Activated naive CD8-positive, alpha-beta T cell treated with anti-CD3 and anti-CD28 coated beads, Interleukin-2, amount 50 U/mL, for 16 hours (primary cell): Measurements from ENCODE around the gene PSMF1.

ENCODE experiments used
- DNase-seq: peaks from one replicate; pipeline ENCODE4 v3.0.0-alpha.2; 2020; ENCODE audit warnings: low read depth, low spot score

The PSMF1 gene, protein sequence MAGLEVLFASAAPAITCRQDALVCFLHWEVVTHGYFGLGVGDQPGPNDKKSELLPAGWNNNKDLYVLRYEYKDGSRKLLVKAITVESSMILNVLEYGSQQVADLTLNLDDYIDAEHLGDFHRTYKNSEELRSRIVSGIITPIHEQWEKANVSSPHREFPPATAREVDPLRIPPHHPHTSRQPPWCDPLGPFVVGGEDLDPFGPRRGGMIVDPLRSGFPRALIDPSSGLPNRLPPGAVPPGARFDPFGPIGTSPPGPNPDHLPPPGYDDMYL

DNA sequence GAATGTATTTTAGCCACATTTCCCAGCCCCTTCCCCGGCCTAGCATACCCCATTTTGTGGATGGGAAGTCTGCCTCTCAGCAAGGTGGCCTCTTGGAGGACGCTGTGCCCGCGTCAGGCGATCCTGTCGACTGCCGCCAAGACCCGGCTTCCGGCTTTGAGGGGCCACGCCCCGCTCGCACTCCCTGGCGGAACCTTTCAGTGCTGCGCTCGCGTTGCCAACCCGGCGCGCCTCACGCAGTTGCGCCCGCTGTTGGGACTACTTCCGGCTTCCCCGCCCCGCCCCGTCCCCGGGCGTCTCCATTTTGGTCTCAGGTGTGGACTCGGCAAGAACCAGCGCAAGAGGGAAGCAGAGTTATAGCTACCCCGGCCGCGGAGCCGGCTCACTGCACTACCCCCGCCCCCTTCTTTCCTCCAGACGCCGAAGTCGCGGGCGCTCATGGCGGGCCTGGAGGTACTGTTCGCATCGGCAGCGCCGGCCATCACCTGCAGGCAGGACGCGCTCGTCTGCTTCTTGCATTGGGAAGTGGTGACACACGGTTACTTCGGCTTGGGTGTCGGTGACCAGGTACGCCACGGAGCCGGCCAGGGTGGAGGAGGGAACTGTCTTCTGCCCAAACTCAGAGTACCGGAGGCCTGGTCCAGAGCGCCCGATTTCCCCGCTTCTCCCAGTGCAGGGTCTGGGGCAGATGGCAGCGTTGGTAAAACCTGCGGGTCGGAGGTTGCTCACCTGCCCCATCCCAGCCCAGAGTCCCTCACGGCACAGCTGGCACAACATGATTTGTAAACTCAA lies at the start of gene PSMF1:
PSMF1 (plus strand) TSS at position 267 of the 792 bp plus-strand sequence; CDS start at position 439, 172 bp downstream.
- DNase-seq, result peak; percentile 85

- no peak for DNase-seq
Observed at GRCh38 chr20:1072258-1072657, 46.1 kb upstream of the PSMF1 start.

DNA sequence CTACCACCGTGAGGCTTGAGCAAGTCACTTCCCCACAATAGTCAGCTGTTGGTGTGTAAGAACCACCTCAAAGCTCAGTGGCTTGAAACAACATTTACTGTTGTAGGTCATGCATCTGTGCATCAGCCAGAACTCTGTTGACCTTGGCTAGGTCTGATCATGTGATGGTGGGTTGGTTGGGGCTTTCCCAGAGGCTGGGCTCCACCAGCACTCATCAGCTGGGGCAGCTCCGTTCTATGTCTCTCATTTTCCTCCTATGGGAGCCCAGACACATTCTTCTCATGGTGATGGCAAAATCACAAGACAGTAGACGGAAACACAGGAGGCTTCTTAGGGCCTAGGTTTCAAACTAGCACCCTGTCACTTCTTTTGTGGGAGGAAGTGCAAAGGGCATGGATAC lies 42.8 kb upstream of the PSMF1 start:
- no peak for DNase-seq

- no peak for DNase-seq
Observed at GRCh38 chr20:1081891-1082290, 36.5 kb upstream of the PSMF1 start.

DNA sequence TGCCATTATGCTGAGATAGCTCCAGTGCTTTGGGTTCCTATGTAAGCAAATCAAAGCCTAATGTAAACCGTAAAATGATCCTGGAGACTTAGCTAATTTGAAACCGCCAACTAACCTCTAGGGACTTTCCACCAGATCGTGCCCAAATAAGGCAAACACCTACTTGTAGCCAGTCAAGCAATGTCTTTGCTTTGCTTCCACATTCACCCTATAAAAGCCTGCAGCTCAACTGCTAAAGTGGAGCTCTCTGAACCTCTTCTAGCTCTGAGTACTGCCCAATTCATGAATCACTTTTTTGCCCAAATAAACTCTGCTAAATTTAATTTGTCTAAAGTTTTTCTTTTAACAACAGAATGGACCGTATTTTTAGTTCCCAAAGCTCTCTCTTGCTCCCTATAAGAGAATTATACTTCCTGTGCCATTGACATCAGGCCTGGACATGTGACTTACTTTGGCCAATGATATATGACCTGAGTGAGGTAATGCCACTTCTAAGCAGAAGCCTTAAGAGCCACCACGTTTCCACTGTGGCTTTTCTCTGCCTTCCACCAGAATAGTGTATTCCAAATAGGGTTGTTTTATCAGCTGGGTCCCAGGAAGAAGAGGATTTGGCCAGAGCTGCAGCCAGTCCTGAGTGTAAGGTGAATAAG lies 34.8 kb upstream of the PSMF1 start:
- DNase-seq, result no peak

- DNase-seq, result no peak
Observed at GRCh38 chr20:1085492-1086276, 32.7 kb upstream of the PSMF1 start.

DNA sequence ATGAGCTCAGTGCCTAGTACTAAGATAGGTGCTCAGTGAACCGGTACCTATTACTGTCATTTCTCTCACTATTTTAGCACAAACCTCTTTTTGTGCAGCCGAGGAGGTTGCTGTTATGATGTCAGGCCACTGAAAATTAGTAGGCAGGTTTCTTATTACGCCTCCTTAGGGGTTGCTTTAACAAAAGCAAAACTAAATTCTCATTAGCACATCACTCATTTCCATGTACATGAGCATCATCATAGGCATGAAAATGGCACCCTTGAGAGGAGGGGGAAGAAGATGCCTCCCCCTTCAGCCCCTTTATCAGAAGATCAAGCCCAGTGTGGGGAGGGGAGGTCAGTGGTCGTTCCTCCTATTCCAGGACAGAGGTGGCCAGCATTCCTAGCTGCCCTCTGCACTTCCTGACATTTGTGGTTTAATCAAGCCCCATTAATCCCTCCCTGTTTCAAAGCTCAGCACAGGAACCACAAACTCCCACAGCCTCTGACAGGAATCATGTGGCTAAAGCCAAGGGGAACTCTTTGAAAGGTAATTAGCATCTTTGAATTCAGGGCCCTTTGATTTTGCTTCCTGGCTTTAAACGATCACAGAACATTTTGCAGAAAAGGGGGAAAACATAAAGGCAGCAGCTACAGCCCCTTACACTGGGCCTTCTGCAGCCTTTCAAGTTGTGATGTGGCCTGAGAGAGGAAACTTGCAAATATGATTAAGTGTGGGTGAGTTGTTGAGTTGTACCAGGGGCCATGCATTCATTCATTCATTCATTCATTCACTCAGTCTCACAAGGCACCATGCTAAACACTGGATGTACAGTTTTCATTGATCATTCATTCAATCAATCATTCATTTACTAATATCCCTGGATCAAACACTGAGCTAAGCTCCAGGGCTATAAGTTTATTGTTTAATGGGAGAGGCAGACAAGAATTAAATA lies 31.9 kb upstream of the PSMF1 start:
- DNase-seq, result no peak

DNA sequence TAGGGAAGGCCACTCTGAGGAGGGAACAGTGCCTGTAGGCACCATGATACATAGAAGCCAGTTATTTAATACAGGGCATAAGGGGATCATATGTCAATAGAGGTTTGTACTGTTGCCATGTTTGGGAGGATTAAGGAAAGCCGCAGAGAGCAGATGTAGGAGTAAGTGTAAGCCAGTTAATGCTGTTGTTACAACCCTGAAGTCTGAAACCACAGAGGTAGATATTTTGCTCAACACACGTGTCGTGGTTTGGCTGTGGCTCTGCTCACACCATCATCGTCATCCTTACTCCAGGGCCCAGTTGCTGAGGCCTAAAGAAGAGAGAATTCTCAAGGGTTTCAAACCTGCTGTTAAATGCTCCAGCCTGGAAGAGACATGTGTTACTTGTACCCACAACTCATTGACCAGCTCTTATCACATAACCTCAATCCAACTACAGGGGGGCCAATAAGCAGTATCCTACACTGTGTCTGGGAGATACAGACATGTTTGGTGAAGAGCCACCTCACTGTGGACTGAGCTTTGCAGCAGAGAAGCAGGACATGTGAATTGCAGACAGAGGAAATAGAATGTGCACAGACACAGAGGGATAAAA lies 31.0 kb upstream of the PSMF1 start:
- no peak for DNase-seq

GRCh38 chr20:1094751-1095150 lies 23.7 kb upstream of the PSMF1 start:
- DNase-seq, result no peak

GRCh38 chr20:1101533-1101932 lies 16.9 kb upstream of the PSMF1 start:
- DNase-seq, result no peak

DNA sequence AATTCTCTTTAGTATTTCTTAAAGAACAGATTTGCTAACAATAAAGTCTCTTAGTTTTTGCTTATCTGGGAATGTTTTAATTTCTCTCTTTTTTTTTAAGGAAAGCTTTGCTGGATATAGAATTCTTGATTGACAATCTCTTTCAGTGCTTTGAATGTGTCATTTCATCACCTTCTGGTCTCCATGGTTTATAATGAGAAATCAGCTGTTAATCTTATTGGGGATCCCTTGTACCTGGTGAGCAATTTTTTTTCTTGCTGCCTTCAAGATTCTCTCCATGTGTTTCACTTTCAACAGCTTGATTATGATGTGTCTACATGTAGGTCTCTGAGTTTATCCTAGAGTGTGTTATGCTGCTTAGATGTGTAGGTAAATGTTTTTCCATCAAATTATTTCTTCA lies 16.4 kb upstream of the PSMF1 start:
- no peak for DNase-seq

DNA sequence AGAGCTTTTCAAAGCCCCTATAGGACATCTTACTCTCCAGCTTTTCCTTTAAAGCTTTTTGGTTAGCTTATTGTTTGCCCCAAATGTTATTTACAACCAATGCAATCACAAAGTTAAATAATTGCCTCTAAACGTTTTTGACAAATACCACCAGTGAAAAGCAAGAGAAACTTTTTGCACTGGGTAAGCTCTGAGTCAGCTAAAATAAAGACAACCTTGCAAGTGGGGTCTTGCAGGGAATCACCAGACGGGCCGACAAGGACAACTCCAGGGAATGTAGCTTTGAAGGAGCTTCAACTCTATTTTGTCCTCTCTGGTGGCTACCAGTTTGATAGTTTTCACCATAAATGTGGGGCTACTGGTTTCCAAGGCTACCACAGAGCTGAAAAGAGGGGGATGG lies 14.7 kb upstream of the PSMF1 start:
- DNase-seq, result no peak

- DNase-seq, result no peak
Observed at GRCh38 chr20:1105599-1106194, 12.7 kb upstream of the PSMF1 start.

DNA sequence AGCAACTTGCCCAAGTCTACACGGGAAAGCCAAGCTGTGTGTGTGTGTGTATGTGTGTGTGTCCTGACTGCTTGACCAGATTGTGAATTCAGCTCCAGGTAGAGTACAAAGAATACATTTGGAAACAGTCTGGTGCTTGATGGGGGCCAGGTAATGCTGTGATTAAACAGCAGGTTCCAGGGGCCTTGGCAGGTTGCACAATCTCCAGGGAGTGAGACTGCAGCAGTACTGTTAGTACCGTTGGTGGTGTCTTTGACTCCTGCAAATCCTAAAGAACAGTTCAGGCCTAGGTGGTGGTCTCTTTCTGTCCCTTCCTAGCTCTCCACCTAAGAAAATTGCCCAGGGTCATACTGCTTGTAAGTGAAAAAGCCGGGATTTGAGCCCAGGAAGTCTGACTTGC lies 11.2 kb upstream of the PSMF1 start:
- DNase-seq, result no peak

DNA sequence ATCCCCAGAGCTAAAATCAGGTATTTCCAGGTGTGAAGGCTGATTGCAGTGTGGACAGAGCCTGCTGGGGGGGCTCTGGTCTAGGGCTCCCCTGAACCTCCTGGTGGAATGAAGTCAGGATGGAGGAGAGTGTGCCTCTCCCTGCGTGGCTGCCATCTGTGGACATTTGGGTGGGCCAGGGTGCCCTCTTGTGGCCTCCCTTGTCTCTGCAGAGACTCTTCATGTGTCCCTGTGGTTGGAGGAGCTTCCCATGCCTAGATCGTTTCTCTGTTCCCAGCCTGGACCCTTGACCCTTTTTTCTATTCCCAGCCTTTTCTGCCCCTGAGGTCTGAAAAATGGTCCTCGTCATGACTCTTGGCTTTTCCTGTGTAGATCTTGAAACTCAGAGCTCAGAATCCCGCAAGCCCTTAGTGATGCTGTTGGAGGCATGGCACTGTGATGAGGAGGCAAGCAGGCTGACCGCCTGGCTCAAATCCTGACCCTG lies 9.9 kb upstream of the PSMF1 start:
- DNase-seq, result peak; percentile 35

- no peak for DNase-seq
Observed at GRCh38 chr20:1112908-1113307, 5.5 kb upstream of the PSMF1 start.

DNA sequence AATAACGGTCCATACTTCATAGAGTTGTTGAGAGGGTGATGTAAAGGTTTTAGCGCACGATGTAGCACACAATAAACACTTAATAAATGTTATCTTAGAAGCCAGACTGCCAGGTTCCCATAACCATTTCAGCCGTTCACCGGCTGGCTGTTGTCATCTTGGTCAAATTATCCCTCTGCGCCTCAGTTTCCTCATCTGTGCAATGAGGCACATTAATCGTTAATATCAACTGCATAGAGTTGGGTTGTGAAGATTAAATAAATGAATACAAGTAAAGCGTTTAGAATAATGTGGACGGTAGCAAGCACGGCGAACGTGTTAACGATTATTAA lies 432 bp upstream of the PSMF1 start:
- no peak for DNase-seq

- DNase-seq, result no peak
Observed at GRCh38 chr20:1119128-1119505, 715 bp downstream of the PSMF1 start.

DNA sequence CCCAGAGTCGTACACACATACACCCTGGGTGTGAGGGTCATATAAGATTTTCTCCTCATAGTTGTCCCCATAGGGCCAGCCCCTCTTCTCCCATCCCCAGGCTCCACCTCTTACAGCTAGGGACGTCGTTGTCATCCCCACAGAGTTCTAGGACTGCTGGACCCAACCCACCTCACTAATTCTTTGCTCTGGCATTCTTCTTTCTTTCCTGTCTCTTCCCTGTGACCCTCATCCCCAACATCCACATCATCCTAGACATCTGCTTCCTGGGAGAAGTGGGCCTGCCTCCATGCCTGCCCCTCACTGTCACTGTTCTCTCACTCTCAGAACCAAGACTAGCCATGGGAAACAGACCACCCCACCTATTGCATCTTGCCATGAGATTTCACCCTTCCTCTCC lies 1.1 kb downstream of the PSMF1 start:
- DNase-seq, result no peak

GRCh38 chr20:1121429-1121828 lies 3.0 kb downstream of the PSMF1 start:
- no peak for DNase-seq
